Endothelial cell of umbilical vein (primary cell): ENCODE results near the gene ARHGEF7.

Source experiments
- CTCF ChIP-seq, 2 donors: IDR thresholded peaks; 1 replicate in 1 of 2; 2 replicates in 1 of 2; pipeline ENCODE4 v1.5.1; 2011; ENCODE audit warnings: low read length in 2 of 2, mild to moderate bottlenecking in 2 of 2, moderate library complexity in 2 of 2, control low read depth in 1 of 2, inconsistent platforms in 1 of 2, low read depth in 1 of 2; ENCODE audit not compliant: insufficient read depth in 1 of 2; ENCODE audit errors: extremely low read depth in 1 of 2
- EZH2 ChIP-seq: IDR thresholded peaks from 2 replicates; pipeline ENCODE4 v1.6.1; 2012; ENCODE audit warnings: borderline replicate concordance, low read depth, mild to moderate bottlenecking, moderate library complexity, low read length, inconsistent platforms; ENCODE audit not compliant: severe bottlenecking
- FOS ChIP-seq: IDR thresholded peaks from 2 replicates; pipeline ENCODE4 v1.6.1; 2011; ENCODE audit warnings: mild to moderate bottlenecking, low read length, moderate library complexity, borderline replicate concordance; ENCODE audit not compliant: insufficient read depth
- GATA2 ChIP-seq: IDR thresholded peaks from 2 replicates; pipeline ENCODE4 v1.7.0; 2011; ENCODE audit warnings: low read depth, mild to moderate bottlenecking, moderate library complexity, mixed read lengths, low read length; ENCODE audit not compliant: insufficient read length, insufficient read depth
- MAX ChIP-seq: IDR thresholded peaks from 2 replicates; pipeline ENCODE4 v1.6.1; 2011; ENCODE audit not compliant: insufficient read depth, insufficient read length
- POLR2A ChIP-seq: IDR thresholded peaks from 2 replicates; pipeline ENCODE4 v1.6.1; 2012; ENCODE audit warnings: low read depth, mild to moderate bottlenecking, control low read depth, low read length
- POLR2AphosphoS5 ChIP-seq: IDR thresholded peaks from 2 replicates; pipeline ENCODE4 v1.6.1; 2012; ENCODE audit warnings: low read depth, mild to moderate bottlenecking, control low read depth, low read length, moderate library complexity; ENCODE audit not compliant: insufficient read depth

GRCh38 chr13:111262281-111262680 is 147.2 kb downstream of the ARHGEF7 start:
- TF ChIP-seq GATA2 = no peak
- TF ChIP-seq CTCF (IDR thresholded peaks at IDR 0.05; ENCODE audit: extremely low read depth in 1 of 2, insufficient read depth in 1 of 2, low read depth in 1 of 2, low read length in 2 of 2) = no peak
- TF ChIP-seq POLR2AphosphoS5 = no peak
- TF ChIP-seq POLR2A = no peak
- no peak for TF ChIP-seq MAX
- no peak for TF ChIP-seq EZH2
- no peak for TF ChIP-seq FOS
